ENCODE measurements around the gene PCAT7.

DNA sequence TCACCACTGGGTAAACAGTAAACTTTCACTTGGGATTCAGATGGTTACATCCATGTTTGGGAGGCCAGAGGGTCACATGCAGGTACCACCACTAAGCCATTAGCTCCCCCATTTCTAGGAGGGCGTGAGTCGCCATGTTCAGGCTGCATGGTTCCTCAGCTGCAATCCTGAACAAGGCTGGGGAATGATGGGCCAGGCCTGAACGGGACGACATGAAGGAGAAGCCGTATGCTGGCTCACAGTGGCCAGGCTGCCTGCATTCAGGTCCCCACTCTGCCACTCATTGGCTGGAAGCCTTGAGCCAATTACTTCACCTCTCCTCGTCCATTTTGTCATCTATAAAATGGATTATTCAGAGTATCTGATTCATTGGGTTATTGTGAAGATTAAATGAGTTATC lies 47.8 kb downstream of the PCAT7 start:
- TF ChIP-seq EZH2 (IDR thresholded peaks at IDR 0.05; ENCODE audit: insufficient read depth, low read length) = no peak
- TF ChIP-seq CTCF (IDR thresholded peaks at IDR 0.05; ENCODE audit: insufficient read depth, low read depth, low read length) = no peak

Data from astrocyte (in vitro differentiated cells and primary cell).